Skeletal muscle tissue (tissue), 4 donors: ENCODE data around the gene DHX34. TPM values are rescaled to one million over a fixed set of nuclear protein-coding genes. Genes with fewer than 3 reads are reported as not detected.

Source experiments
- H3K27ac ChIP-seq: one replicate; pipeline ENCODE4 v1.7.0; 2013; ENCODE audit warnings: mild to moderate bottlenecking, low read depth, low read length, inconsistent platforms
- H3K27me3 ChIP-seq, 3 donors: one replicate each; pipeline ENCODE4 v1.7.0; 2013; ENCODE audit warnings: low read length in 3 of 3; ENCODE audit not compliant: control insufficient read depth in 3 of 3, insufficient read depth in 3 of 3
- H3K36me3 ChIP-seq, 3 donors: one replicate each; pipeline ENCODE4 v1.7.0; 2013; ENCODE audit warnings: low read length in 3 of 3; ENCODE audit not compliant: control insufficient read depth in 3 of 3, insufficient read depth in 3 of 3
- H3K4me1 ChIP-seq, 3 donors: one replicate each; pipeline ENCODE4 v1.7.0; 2013; ENCODE audit warnings: low read length in 3 of 3, mild to moderate bottlenecking in 3 of 3; ENCODE audit not compliant: control insufficient read depth in 3 of 3, insufficient read depth in 3 of 3
- H3K4me3 ChIP-seq, 3 donors: one replicate each; pipeline ENCODE4 v1.7.0; 2013; ENCODE audit warnings: low read length in 3 of 3
- H3K9ac ChIP-seq, 3 donors: one replicate each; pipeline ENCODE4 v1.7.0; 2013; ENCODE audit warnings: low read length in 3 of 3, mild to moderate bottlenecking in 3 of 3, moderate library complexity in 2 of 3, low read depth in 1 of 3
- H3K9me3 ChIP-seq, 3 donors: one replicate each; pipeline ENCODE4 v1.7.0; 2013; ENCODE audit warnings: low read length in 3 of 3; ENCODE audit not compliant: control insufficient read depth in 3 of 3
- total RNA-seq: library from RNA; depleted of rRNA; stranded (reverse); fragments of >200 nt; gene quantifications from one replicate; pipeline ENCODE4 v1.2.3, GENCODE V29; 2014
- donor health status: Osteomylitis.

Gene DHX34
- total RNA-seq, 1 donor from 2014 or later: 7.8 TPM

- H3K9ac ChIP-seq: no peak overlapping the region
- H3K4me3 ChIP-seq: no peak overlapping the region
- H3K9me3 ChIP-seq: no peaks in the 10 kb centered on the region
- H3K27me3 ChIP-seq: peaks cover 7 to 35% (median 9%) of the 10 kb centered on the region in 3 donors
- no peaks in the 10 kb centered on the region for H3K4me1 ChIP-seq
- H3K27ac ChIP-seq: no peak overlapping the region
- no peaks in the 10 kb centered on the region for H3K36me3 ChIP-seq
Measured at GRCh38 chr19:47312366-47313006, 36.6 kb upstream of the DHX34 start.

GRCh38 chr19:47313754-47314295 lies 35.3 kb upstream of the DHX34 start:
- H3K27ac ChIP-seq: no peak overlapping the region

GRCh38 chr19:47315125-47315821 lies 33.8 kb upstream of the DHX34 start:
- Histone ChIP-seq H3K27me3 (peaks cover 15 to 42% (median 17%) of the 10 kb centered on the region in 3 donors), H3K4me3 (no peak overlapping the region), H3K9ac (no peak overlapping the region), H3K9me3 (no peaks in the 10 kb centered on the region), H3K27ac (peak overlapping the region; percentile 36), H3K4me1 (no peaks in the 10 kb centered on the region), H3K36me3 (no peaks in the 10 kb centered on the region)

More at GRCh38 chr19:47313754-47314295, 35.3 kb upstream of the DHX34 start:
- peaks cover 9 to 42% (median 10%) of the 10 kb centered on the region in 3 donors for H3K27me3 ChIP-seq
- no peaks in the 10 kb centered on the region for H3K9me3 ChIP-seq
- H3K36me3 ChIP-seq: no peaks in the 10 kb centered on the region
- H3K9ac ChIP-seq: no peak overlapping the region
- no peak overlapping the region for H3K4me3 ChIP-seq
- H3K4me1 ChIP-seq: no peaks in the 10 kb centered on the region

GRCh38 chr19:47316513-47316912 lies 32.6 kb upstream of the DHX34 start:
- Histone ChIP-seq H3K36me3 (no peaks in the 10 kb centered on the region), H3K4me3 (no peak overlapping the region), H3K27ac (no peak overlapping the region), H3K4me1 (no peaks in the 10 kb centered on the region), H3K9me3 (no peaks in the 10 kb centered on the region), H3K9ac (no peak overlapping the region), H3K27me3 (peaks cover 11 to 40% (median 16%) of the 10 kb centered on the region in 3 donors)

- Histone ChIP-seq H3K9ac (no peak overlapping the region), H3K4me3 (no peak overlapping the region), H3K27ac (no peak overlapping the region), H3K36me3 (no peaks in the 10 kb centered on the region), H3K9me3 (no peaks in the 10 kb centered on the region), H3K4me1 (no peaks in the 10 kb centered on the region), H3K27me3 (peaks cover 11 to 38% (median 22%) of the 10 kb centered on the region in 3 donors)
Measured at GRCh38 chr19:47319923-47320871, 28.9 kb upstream of the DHX34 start.

GRCh38 chr19:47321630-47322029 lies 27.5 kb upstream of the DHX34 start:
- no peak overlapping the region for H3K27ac ChIP-seq
- no peak overlapping the region for H3K9ac ChIP-seq
- peaks cover 11 to 37% (median 19%) of the 10 kb centered on the region in 3 donors for H3K27me3 ChIP-seq

GRCh38 chr19:47322058-47322457 lies 27.1 kb upstream of the DHX34 start:
- Histone ChIP-seq H3K27ac (no peak overlapping the region), H3K36me3 (no peaks in the 10 kb centered on the region), H3K4me3 (no peak overlapping the region), H3K9ac (no peak overlapping the region), H3K27me3 (peaks cover 11 to 37% (median 19%) of the 10 kb centered on the region in 3 donors), H3K4me1 (no peaks in the 10 kb centered on the region), H3K9me3 (no peaks in the 10 kb centered on the region)

More at GRCh38 chr19:47321630-47322029, 27.5 kb upstream of the DHX34 start:
- Histone ChIP-seq H3K9me3 (no peaks in the 10 kb centered on the region), H3K4me3 (no peak overlapping the region), H3K4me1 (no peaks in the 10 kb centered on the region), H3K36me3 (no peaks in the 10 kb centered on the region)

GRCh38 chr19:47323409-47323808 lies 25.7 kb upstream of the DHX34 start:
- H3K4me1 ChIP-seq: no peaks in the 10 kb centered on the region
- H3K27ac ChIP-seq: no peak overlapping the region
- no peaks in the 10 kb centered on the region for H3K36me3 ChIP-seq
- no peak overlapping the region for H3K4me3 ChIP-seq
- H3K9me3 ChIP-seq: no peaks in the 10 kb centered on the region
- peaks cover 11 to 33% (median 18%) of the 10 kb centered on the region in 3 donors for H3K27me3 ChIP-seq
- H3K9ac ChIP-seq: no peak overlapping the region

- no peak overlapping the region for H3K4me3 ChIP-seq
- peak overlapping the region in 1 of 3 donors; percentile 45 for H3K9ac ChIP-seq
- no peaks in the 10 kb centered on the region for H3K36me3 ChIP-seq
- peak overlapping the region; percentile 72 for H3K27ac ChIP-seq
- no peaks in the 10 kb centered on the region for H3K4me1 ChIP-seq
- peaks cover 11 to 31% (median 17%) of the 10 kb centered on the region in 3 donors for H3K27me3 ChIP-seq
- H3K9me3 ChIP-seq: no peaks in the 10 kb centered on the region
Measured at GRCh38 chr19:47323872-47324271, 25.2 kb upstream of the DHX34 start.
